ENCODE data around the gene CAPN11. TPM values are rescaled to one million over a fixed set of nuclear protein-coding genes. Genes with fewer than 3 reads are reported as not detected.

Gene CAPN11
- total and polyA plus RNA-seq, 2 of the 4 experiments (the other 2 are of a cell fraction), result not detected

DNA sequence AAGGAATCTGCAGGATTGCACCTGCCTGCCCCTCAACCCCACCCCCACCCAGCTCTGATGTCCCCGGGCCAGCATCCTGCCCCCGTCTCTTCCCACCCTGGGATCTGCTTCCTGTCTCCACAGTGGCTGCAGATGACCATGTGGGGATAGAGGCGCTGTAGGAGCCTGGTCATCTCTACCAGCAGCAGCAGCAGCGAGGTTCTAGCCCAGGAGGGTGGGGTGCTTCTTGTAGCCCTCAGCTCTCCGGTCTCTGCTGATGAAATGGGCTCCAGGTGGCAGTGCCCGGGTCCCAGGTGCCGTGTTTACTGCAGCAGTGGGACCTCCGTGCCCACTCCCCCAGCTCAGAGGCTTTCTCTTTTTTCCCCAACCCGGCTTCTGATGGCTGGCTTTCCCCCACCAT, 25.2 kb downstream of the CAPN11 start:
- H3K9me1 ChIP-seq (ENCODE audit: insufficient read depth, low read length), result 0 out of 2 replicates have a peak, but pooled peaks cover 3% of the 10 kb centered on the region
- H3K23ac ChIP-seq (ENCODE audit: low read depth, low read length), result no peak overlapping the region
- H2AFZ ChIP-seq (replicated peaks; ENCODE audit: low read length, poor library complexity), result no peak overlapping the region
- H2BK15ac ChIP-seq (ENCODE audit: low read depth, low read length), result no peak overlapping the region
- no peak overlapping the region for H4K5ac ChIP-seq (ENCODE audit: low read depth, low read length)
- H3K4ac ChIP-seq (ENCODE audit: low read depth, low read length), result no peak overlapping the region
- ATAC-seq (ENCODE audit: low read depth) (no peak), DNase-seq (no peak)
- no TSS peak for BruUV-seq (replicated peaks)
- no peak overlapping the region for H3K18ac ChIP-seq (ENCODE audit: low read depth, low read length)
- peaks cover 22% of the 10 kb centered on the region for H3K27me3 ChIP-seq (ENCODE audit: control insufficient read depth, insufficient read depth, low read length)
- no peaks in the 10 kb centered on the region for H3K79me1 ChIP-seq (ENCODE audit: low read depth in 1 of 2, low read length in 2 of 2)
- H3K9ac ChIP-seq (ENCODE audit: low read depth, low read length), result no peak overlapping the region
- no peak overlapping the region for H3K56ac ChIP-seq (ENCODE audit: extremely low read depth, insufficient read depth, low read length)
- intact Hi-C loops (cut with micrococcal nuclease) (no loop called here), in situ Hi-C loops (cut with MboI; ENCODE audit: low sequenced_read_pairs) (no loop called here), dilution Hi-C loops (cut with HindIII; ENCODE audit: low sequenced_read_pairs, unreplicated experiment) (no loop called here)
- ChIA-PET POLR2A (ENCODE audit: unreplicated experiment) (no interaction called here), CTCF (no interaction called here)
- H3K4me2 ChIP-seq (ENCODE audit: low read depth, low read length), result no peak overlapping the region
- TF ChIP-seq FOS (IDR thresholded peaks at IDR 0.05; ENCODE audit: low read depth, low read length) (no peak), BHLHE40 (IDR thresholded peaks at IDR 0.05; ENCODE audit: low read depth, low read length) (no peak), RCOR1 (IDR thresholded peaks at IDR 0.05; ENCODE audit: insufficient replicate concordance, low read length) (no peak), CEBPB (IDR thresholded peaks at IDR 0.05; ENCODE audit: low read depth, low read length) (no peak), MAFK (IDR thresholded peaks at IDR 0.05; ENCODE audit: low read depth, low read length) (no peak), NFE2L2 (IDR thresholded peaks at IDR 0.05; ENCODE audit: low read depth, low read length) (no peak), CHD1 (IDR thresholded peaks at IDR 0.05; ENCODE audit: low read depth, low read length) (no peak), SMC3 (IDR thresholded peaks at IDR 0.05; ENCODE audit: low read depth, low read length) (no peak), MAZ (IDR thresholded peaks at IDR 0.05; ENCODE audit: borderline replicate concordance, low read depth, low read length) (no peak)
- TF ChIP-seq, protein P1, sequence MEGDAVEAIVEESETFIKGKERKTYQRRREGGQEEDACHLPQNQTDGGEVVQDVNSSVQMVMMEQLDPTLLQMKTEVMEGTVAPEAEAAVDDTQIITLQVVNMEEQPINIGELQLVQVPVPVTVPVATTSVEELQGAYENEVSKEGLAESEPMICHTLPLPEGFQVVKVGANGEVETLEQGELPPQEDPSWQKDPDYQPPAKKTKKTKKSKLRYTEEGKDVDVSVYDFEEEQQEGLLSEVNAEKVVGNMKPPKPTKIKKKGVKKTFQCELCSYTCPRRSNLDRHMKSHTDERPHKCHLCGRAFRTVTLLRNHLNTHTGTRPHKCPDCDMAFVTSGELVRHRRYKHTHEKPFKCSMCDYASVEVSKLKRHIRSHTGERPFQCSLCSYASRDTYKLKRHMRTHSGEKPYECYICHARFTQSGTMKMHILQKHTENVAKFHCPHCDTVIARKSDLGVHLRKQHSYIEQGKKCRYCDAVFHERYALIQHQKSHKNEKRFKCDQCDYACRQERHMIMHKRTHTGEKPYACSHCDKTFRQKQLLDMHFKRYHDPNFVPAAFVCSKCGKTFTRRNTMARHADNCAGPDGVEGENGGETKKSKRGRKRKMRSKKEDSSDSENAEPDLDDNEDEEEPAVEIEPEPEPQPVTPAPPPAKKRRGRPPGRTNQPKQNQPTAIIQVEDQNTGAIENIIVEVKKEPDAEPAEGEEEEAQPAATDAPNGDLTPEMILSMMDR (conservative IDR thresholded peaks at IDR 0.05; ENCODE audit: low read depth, low read length), result no peak
- no peak overlapping the region for H2AK9ac ChIP-seq (replicated peaks; ENCODE audit: low read depth, low read length, poor library complexity)
- H4K8ac ChIP-seq (ENCODE audit: low read depth in 2 of 2, low read length in 2 of 2), result no peak overlapping the region
- H4K91ac ChIP-seq (ENCODE audit: insufficient read depth, low read depth, low read length), result no peak overlapping the region
- no peaks in the 10 kb centered on the region for H3K9me3 ChIP-seq (ENCODE audit: control insufficient read depth, insufficient read depth, low read length)
- H3K36me3 ChIP-seq (ENCODE audit: control insufficient read depth, insufficient read depth, low read length), result no peaks in the 10 kb centered on the region
- no peak overlapping the region for H3K4me3 ChIP-seq (ENCODE audit: insufficient read depth, low read depth, low read length)
- no peak overlapping the region for H2AK5ac ChIP-seq (ENCODE audit: low read depth, low read length)
- no peaks in the 10 kb centered on the region for H4K20me1 ChIP-seq (ENCODE audit: insufficient read depth, low read length)
- no peak overlapping the region for H3K14ac ChIP-seq (replicated peaks; ENCODE audit: low read depth, low read length)
- H2BK5ac ChIP-seq (ENCODE audit: low read depth, low read length, poor library complexity, severe bottlenecking), result no peak overlapping the region
- no peak overlapping the region for H2BK120ac ChIP-seq (ENCODE audit: low read depth, low read length)
- H3K27ac ChIP-seq (ENCODE audit: insufficient read depth, low read length), result no peak overlapping the region
- H2BK20ac ChIP-seq (ENCODE audit: low read depth, low read length), result no peak overlapping the region
- no peaks in the 10 kb centered on the region for H3K4me1 ChIP-seq (ENCODE audit: control insufficient read depth, insufficient read depth, low read length)
- no CpG with 5 or more reads among the region's 9 CpGs for WGBS, 2 experiments (ENCODE audit: extremely low coverage in 2 of 2, insufficient read length in 1 of 2)
